Measurements from ENCODE around the gene PNPLA1.

DNA sequence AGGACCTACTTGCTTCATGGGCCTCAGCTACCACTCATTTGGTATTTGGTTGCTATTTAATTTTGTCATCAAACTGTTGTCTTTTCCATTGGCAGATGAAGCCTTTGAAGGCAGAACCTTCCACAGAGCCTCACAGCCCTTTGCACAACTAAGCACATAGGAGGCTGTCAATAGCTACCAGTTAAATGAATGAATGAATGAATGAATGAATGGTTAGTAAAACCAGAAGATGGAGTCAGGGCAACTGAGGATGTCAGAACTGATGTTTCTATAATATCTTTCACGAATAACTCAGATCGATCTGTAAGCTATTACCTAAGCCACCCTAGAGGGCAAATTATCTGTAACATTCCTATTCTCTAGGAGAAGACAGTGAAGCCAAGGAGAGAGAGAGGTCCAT, 47.8 kb downstream of the PNPLA1 start:
- TF ChIP-seq POLR2A (IDR thresholded peaks at IDR 0.05): no peak
- TF ChIP-seq CTCF (IDR thresholded peaks at IDR 0.05): no peak

All from esophagus squamous epithelium (tissue), 4 donors.